Activated CD8-positive, alpha-beta memory T cell treated with anti-CD3 and anti-CD28 coated beads for 48 hours (primary cell): Measurements from ENCODE around the gene DAB2IP.

Experiments
- DNase-seq, 3 experiments: peaks; one replicate each; pipeline ENCODE4 v3.0.0-alpha.2; 2020; ENCODE audit warnings: low read depth in 2 of 3, low spot score in 2 of 3

The DAB2IP gene

DNA sequence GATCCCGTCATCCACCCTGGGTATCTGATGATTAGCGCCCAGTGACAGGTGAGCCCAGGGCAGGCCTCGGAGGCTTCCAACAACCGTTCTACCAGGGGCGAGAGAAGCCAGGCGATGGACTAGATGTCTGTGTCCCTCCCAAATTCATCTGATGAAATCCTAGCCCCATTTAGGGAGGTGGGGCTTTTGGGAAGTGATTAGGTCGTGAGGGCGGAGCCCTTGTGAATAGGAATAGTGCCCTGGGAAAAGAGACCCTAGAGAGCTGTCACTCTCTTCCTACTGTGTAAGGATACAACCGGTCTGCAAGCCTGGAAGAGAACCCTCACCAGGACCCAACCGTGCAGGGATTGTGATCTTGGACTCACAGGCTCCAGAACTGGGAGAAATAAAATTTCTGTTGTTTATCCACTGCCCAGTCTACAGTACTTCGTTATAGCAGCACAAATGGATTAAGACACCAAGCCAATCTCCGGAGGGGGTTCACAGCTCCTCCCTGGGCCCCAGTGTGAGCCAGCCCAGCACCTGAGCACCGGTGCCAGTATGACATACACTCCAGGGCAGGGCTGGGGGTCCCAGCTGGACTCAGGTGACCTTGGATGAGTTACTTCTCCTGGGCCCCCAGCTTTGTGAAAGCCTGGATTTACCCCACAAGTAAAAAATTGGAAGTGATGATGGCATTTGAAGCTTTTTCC, 162.2 kb downstream of the DAB2IP start:
- no peak for DNase-seq

DNA sequence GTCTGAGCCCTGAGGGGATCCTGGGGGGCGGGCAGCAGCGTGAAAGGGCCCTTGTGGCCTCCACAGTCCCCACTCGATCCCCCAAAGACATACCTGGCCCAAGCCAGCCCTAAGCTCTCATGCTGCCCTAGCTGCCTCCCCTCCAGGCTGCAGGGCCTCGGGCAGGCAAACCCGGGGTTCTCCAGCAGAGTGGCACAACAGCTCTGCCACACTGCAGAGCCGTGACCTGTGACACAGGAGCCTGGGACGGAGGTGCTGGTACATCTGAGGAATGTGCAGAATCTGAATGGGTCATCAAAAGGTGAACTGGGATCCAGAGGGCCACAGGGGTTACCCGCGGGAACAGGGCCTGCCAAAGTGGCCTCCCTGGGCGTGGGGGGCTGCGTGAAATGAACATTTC, 163.2 kb downstream of the DAB2IP start:
- no peak for DNase-seq

DNA sequence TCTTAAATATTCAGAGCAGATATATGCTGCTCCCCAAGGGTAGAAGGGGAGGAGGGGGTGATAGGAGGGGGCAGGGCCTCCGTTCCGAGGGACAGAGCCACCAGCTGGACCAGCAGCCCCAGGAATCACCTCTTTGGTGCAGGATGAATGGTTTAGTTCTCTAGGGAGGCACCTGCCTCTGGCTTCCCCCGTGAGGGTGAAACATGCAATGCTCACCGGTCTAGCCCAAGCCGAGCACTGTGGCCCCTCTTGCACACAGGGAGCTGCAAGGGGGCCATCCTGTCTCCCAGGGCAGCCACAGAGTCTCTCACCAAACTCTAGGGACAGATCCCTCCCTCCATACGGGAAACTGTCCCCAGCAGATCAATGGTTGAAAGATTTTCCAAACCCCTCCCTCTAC, 163.7 kb downstream of the DAB2IP start:
- no peak for DNase-seq

DNA sequence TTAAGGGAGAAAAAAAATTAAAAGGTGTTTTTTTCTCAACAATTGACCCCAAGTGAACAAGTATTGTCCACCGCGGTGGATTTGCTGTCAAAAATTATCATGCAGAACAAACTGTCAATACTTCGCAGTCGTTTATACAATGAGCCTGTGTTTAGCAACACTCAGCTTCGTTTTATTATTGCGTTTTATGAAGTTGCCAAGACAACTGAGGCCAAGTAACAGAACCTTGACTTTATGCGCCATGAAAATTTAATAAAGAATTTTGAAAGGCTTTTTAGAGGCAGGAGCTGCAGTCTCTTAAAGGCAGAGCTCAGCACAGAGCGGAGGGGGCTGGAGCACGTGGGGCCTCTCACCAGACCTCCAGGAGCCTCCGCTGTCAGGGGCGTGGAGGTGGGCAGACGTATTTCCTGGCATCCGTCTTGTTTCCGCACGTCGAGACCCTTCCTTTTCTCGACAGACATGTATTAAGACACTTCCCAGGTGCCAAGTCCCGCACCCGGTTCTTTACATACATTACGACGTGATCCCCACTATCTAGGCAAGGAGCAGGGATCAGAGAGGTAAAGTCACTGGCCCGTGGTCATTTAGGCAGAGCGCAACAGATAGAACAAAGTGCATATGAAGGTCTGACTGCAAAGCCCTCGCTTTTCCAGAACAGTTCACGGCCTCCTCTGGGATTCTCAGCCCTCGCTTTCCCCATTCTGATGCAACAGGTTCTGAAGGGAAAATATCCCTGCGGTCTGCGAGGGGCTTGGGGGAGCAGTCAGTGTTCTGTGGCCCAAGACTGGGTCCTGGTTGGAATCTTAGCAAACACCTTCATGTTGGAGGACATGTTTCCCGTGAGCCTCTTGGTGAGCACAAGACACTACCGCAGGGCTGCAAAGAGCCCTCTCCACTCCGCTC, 164.4 kb downstream of the DAB2IP start:
- DNase-seq = no peak

DNA sequence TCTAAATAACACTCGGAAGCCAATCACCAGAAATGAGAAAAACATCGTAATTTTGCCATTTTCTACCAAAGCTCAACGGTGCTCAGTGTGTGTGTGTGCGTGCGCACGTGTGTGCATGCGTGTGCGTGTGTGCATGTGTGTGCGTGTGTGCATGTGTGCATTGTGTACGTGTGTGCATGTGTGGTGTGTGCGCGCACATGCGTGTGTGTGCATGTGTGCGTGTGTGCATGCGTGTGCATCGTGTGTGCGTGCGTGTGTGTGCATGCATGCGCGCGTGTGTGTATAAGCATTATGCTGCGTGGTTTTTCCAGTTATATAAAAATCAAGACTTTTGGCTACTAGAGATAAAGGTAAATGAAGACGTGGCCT, 165.0 kb downstream of the DAB2IP start:
- DNase-seq = no peak

DNA sequence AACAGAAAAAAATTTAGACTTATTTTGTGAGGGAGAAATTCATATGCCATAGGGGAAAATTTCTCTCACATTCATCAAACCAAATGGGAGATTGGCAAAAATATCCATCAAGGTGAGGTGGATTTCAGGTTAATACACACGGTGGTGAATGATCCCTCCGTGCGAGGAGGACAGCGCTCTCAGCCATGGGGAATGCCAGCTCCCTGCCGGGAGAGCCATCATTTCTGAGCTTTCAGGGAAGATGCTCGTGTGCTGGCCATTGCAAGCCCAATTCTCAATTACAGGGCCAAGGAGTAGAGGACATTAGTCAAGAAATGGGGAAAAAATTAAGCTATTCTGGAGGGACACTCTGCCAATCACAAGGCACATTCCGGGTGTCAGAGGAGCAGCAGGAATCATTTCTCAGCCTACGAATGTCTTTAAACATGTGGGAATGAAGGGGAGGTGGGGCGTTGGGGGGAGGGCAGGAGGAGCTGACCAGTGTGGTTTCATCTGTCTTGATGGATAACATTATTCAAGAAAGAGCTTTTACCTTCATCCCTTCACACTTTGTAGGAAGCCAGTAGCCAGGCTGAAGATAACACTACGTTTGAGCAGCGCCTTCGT, 165.5 kb downstream of the DAB2IP start:
- DNase-seq = no peak

DNA sequence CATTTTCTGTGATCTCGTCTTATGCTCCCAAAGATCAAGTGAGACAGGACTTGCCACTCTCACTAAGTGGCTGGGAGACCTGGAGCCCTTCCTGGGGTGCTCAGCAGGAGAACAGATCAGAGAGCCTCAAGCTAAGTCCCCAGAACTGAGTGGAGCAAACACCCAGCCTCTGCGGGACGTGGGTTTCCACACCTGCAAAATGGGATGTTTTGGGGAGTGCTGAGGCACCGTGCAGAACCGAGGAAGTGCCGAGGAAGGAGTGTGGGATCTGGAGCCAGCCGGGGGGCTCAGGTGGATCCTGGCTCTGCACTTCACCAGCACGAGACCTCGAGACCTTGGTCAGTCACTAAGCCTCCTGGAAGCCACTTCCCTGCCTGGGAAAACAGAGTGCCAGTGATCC, 166.0 kb downstream of the DAB2IP start:
- DNase-seq = no peak

DNA sequence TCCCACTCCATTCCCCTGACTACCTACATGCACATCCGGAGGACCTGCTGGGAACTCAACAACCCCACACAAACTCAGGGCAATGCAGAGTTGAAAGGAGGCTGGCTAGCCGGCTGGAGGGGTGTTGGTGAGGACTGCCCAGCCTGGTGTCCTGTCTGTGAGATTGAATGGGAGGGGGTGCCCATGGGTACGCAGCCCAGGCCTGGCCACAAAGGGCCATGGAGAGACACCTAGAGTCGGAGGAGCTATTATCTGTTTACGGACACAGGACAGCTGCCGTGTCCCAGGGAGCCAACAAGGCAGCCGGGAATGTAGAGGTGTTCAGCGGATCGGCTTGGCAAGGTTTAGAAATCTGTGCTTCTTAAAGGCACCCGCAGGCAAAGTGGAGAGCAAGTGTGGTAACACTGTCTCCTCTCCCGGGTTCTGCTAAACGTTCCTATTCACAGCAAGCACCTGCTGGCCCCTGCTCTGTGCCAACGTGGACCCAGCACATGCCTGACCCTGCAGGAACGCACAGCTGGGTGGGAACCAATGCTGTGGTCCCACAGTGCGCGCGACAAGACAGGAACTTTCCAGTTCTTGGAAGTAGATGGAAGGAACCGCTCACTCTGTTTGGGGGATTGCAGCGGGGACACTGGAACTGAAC, 166.7 kb downstream of the DAB2IP start:
- DNase-seq = no peak

DNA sequence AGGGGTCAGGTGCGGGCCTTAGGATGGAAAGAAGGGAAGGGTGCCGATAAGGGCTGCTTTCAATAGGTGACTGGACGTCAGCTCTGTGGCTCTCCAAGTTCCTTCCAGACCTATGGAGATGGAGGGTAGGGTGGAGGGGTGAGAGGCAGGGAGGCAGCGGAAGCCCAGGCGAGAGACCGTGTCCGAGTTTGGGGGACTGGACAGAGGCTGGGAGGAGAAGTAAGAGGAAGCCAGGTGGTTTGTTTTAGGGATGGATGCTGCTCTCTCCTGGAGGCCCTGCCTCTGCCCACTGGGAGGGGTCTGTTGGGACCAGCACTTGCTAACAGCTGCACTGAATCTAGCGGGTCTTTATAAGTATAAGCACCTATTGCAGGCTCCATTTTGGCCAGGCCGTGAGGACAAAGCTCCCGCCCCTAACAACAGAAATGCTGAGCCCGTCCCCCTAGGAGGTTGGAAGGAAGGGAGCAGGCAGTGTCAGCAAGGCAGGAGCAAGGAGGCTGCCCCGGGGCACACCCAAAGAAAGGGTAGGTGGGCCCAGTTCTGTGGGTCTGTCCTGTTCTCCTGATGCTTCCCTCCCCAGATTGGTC, 167.5 kb downstream of the DAB2IP start:
- no peak for DNase-seq

DNA sequence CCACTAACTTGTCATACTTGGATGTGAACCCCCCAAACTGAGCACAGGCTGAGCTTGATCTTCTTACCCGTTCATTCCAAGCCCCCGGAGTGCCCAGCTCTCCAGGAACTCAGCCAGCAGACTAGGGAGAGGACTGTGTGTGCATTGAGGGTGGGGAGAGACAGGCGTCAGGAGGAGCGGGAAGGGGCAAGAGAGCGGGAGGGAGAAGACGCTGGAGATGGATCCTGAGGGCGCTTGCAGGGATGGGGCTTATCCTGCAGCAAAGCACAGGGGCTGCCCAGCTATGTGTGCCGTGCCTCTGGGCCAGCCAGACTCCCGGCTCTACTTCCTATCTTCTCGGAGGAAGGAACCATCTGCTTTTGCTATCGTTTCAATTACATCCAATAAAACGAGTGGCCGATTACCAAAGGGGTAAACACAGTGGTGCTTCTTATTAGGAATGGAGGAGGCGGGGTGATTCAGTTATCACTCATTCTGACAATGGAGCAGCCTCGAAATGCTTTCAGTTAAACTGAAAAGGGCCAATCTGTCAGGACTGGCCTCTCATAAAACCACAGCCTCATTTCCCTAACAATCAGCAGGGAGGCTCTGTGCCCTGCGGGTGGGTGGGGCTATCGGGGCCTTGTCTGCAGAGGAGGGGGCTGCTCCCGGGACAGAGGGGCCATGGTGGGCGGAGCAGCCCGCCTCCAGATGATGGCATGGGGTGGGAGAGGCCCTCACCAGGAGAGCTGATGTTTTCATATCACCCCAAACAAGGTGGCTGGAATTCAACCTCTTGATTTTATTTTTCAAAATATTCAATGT, 168.2 kb downstream of the DAB2IP start:
- no peak for DNase-seq

DNA sequence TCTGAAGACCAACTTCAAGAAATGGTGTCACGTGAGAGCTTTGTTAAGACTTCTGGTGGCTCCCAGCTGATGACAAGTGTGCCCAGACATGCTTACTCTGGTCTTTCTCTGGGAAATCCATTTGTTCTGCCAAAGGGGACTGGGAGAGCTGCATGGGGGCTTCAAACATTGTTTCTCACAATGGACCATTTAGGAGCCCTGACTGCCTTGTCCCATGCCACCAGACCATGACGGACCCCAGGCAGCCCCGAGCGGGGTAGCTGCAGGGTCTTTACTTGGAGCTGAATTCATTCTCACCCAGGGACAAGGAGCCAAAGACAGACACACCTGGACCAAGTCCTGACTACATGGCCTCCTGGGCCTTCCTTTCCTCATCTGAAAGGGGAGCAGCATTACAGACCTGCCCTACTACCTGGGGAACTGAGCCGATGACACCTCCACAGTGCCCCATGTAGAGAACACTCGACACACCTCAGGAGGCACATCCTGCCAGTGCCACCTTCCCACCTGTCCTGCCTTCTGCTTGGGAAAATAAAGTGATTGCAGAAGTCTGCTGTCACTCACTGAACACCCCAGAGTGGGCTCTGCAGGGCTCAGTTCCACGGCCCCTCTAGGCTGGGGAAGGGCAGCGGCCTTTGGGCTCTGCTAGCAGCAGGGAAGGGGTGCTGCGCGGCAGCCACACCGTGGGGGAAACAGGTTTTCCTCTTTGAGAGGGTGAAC, 169.0 kb downstream of the DAB2IP start:
- no peak for DNase-seq

DNA sequence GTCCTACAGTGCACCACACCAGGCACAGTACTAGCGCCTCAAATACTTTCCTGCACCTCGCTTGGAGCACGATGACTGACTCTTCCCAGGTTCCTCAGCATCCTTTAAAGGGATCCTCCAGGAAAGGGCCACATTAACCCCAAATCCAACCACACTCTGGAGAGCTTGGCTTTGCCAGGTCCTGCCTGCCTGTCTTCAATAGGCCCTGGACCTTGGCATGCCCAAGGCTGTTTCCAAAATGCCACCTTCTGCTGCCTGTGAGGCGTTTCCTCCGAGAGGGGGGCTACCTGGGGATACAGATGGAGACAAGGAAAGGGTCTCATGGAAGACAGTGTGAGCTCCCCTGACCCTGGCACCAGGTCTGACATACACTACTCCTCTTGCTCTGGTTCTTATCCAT, 169.9 kb downstream of the DAB2IP start:
- DNase-seq = no peak

DNA sequence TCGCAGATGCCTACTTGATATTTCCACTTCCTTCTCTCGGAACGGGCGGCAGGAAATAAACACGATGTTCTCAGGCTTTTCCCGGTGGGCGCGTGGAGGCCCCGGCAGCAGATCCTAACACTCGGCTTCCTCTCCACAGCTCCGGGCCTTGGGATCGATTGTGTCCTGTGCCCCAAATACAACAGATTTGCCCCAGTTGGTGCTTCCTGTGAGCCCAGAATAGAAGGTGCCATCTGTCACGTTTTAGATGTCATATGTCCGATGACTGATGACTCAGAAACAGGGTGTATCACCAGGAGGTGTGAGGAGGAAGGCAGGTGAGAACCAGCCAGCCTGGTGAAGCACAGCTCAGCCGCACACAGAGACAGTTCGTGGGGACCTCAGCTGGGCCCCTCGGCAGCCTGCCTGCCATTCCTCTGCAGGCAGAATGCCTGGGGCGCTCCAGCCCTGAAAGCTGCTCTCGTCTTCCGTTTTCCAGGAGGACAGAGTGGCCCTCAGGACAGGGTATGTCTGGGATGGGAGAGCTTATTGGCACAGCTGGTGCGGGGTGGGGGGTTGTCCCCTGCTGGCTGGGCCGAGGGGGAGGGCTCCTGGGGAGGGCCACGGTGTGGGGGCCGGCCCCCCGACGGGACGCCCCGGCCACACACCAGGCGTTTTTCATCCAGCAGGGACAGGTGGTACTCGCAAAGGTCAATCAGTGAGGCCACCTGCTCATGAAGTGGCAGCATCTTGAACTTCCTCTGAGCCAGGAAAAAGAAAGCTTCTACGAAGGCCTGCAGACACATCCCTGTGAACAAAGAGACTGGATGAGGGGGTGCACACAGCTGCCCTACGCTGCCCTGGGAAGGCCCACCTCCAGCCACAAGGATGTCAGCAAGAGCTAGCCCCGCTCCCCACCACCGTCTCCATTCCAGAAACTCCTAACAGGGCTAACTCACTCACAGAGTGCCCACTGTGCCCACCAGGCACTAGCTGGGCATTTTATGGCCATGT, 171.0 kb downstream of the DAB2IP start:
- no peak for DNase-seq

DNA sequence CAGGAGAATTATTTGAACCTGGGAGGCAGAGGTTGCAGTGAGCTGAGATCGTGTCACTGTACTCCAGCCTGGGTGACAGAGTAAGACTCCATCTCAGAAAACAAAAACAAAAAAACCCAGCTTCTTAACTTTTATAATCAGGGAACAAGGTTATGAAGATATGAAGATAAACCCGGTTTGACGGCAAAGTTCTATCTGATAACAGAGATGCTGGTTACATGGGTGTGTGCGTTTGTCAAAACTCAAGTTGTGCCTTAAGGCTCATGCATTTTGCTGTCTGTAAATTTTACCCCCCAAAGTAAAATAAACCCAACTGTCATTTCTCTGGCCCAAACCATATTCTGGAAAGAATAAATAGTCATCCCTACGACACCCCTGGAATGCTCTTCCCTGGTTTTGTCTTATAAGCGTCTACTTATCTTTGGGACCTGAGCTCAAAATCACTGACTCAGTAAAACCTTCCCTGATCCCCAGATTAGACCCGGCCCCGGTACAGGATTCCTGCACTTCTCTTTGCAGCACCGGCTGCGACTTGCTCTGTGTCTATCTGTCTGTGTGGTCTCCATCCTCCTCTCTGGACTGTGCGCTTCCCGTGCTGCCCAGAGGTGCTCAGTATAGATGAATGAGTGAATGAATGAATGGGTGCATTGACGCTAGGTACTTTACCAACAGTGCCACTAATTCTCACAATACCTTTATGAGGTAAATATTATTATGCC, 172.2 kb downstream of the DAB2IP start:
- DNase-seq = no peak

DNA sequence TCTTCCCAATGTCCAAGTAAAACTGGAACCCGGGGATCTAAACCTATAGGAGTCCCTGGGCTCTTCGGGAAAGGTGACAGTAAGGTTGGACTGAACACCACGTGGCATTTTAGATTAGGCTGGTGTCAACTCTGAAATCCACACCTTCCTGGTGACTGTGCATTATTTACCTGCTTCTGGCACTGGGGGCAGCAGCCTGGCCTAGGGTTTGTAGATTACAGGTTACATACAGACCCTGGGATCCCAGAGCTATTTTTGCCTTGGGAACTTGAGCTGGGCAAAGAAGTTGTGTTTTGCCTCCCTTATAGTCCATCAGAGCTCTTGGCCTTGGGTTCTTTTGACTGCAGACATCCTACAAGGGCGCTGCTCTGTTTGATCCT, 173.2 kb downstream of the DAB2IP start:
- DNase-seq = no peak

DNA sequence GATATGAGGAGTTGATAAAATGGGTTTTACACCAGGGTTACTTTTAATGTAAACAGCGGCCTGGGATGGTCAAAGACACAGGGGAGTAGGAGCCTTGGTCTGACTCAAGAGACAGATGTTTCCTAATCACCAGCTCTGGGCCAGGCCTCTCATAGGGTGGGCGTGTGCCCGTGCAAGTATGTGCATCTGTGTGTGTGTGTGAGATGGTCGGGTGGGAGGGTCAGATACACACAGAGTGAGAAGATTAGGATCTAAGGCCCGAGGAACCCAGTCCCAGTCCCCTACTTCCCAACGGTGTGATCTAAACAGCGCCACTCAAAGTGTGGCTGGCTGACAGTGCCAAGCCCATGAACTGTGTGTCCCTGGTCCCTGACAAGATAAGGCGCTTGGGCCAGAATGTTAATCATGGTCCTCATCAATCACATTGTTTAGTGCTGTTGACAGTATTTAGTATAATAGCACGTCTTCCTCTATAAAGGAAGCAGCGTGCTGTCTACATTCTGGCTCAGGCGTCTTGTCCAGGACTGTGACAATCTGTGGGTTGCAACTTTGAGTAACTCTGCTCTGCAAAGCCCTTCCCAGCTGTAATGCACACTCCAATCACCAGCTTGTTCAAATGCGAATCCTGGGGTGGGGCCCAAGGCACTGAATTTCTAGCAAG, 173.7 kb downstream of the DAB2IP start:
- no peak for DNase-seq

DNA sequence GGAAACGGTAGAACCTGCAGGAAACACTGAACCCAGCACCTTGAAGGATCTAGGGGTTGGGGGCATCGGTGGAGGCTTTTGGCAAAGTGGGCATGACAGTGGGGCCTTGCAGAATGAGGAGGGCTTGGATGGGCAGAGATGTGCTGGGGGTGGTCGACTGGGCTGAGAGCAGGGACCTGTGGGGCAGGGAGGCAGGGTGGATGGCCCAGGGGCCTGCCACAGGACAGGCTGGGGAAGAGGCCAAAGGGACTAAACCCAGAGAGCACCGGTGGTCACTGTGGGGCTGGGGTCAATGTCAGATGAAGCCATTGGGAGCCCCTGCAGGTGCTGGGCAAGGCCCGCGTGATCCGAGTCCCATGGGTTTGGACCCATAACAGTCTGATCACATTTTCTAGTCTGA, 175.3 kb downstream of the DAB2IP start:
- DNase-seq = no peak
